Peyer's patch (tissue), 4 donors: ENCODE results near the gene FREM1. TPM values are rescaled to one million over a fixed set of nuclear protein-coding genes. Genes with fewer than 3 reads are reported as not detected.

Experiments used
- DNase-seq, 3 donors: peaks; one replicate each; pipeline ENCODE4 v3.0.0-alpha.2; 2017 to 2019
- H3K27ac ChIP-seq, 4 donors: fragments of 200-600 bp; sonication (generic); one replicate each; pipeline ENCODE4 v1.5.1; 2016 to 2019
- H3K27me3 ChIP-seq, 2 donors: fragments of 200-600 bp; sonication (generic); one replicate each; pipeline ENCODE4 v1.5.1; 2019
- H3K36me3 ChIP-seq, 3 donors: fragments of 200-600 bp; sonication (generic); one replicate each; pipeline ENCODE4 v1.5.1; 2016 to 2019
- H3K4me1 ChIP-seq, 4 donors: fragments of 200-600 bp; sonication (generic); one replicate each; pipeline ENCODE4 v1.5.1; 2016 to 2019
- H3K4me3 ChIP-seq, 4 donors: fragments of 200-600 bp; sonication (generic); 1 replicate in 3 of 4; 2 replicates in 1 of 4; pipeline ENCODE4 v1.5.1; 2016 to 2019; ENCODE audit warnings: mild to moderate bottlenecking in 1 of 4
- H3K9me3 ChIP-seq, 4 donors: fragments of 200-600 bp; sonication (generic); one replicate each; pipeline ENCODE4 v1.5.1; 2016 to 2019; ENCODE audit warnings: mild to moderate bottlenecking in 1 of 4
- CTCF ChIP-seq, 6 experiments: fragments of 450-650 bp in 4 of 6; fragments of 200-600 bp in 2 of 6; sonication (generic) in 1 of 6; IDR thresholded peaks; one replicate each; pipeline ENCODE4 v1.5.1; 2017 to 2019; ENCODE audit warnings: antibody characterized with exemption in 6 of 6, mild to moderate bottlenecking in 3 of 6, moderate library complexity in 1 of 6
- POLR2A ChIP-seq, 2 donors: fragments of 450-650 bp; IDR thresholded peaks; one replicate each; pipeline ENCODE4 v1.5.1; 2017; ENCODE audit warnings: antibody characterized with exemption in 2 of 2, mild to moderate bottlenecking in 2 of 2, moderate library complexity in 2 of 2
- total RNA-seq, 4 donors: library from RNA; depleted of rRNA; stranded (reverse); fragments of >200 nt; gene quantifications; one replicate each; pipeline ENCODE4 v1.1.0, GENCODE V29; 2016

Gene FREM1
- total RNA-seq, 4 donors from 2014 or later: 31.4 to 108 (median 54.0) TPM

GRCh38 chr9:14741369-14741768 is 168.9 kb downstream of the FREM1 start:
- TF ChIP-seq CTCF (IDR thresholded peaks at IDR 0.05): no peak
- TF ChIP-seq POLR2A (IDR thresholded peaks at IDR 0.05): no peak
- no peaks in the 10 kb centered on the region for H3K27me3 ChIP-seq
- H3K36me3 ChIP-seq: peaks cover 0 to 20% (median 0%) of the 10 kb centered on the region in 3 donors

GRCh38 chr9:14733133-14733532 is 177.1 kb downstream of the FREM1 start:
- Histone ChIP-seq H3K4me3 (no peak overlapping the region), H3K36me3 (peaks cover 0 to 15% (median 0%) of the 10 kb centered on the region in 3 donors), H3K4me1 (no peaks in the 10 kb centered on the region), H3K9me3 (no peaks in the 10 kb centered on the region), H3K27ac (no peak overlapping the region), H3K27me3 (no peaks in the 10 kb centered on the region)
- no peak for DNase-seq
- no peak for TF ChIP-seq POLR2A (IDR thresholded peaks at IDR 0.05)
- TF ChIP-seq CTCF (IDR thresholded peaks at IDR 0.05): no peak

More at GRCh38 chr9:14741369-14741768, 168.9 kb downstream of the FREM1 start:
- no peak overlapping the region for H3K27ac ChIP-seq
- H3K9me3 ChIP-seq: no peaks in the 10 kb centered on the region
- H3K4me3 ChIP-seq: no peak overlapping the region
- H3K4me1 ChIP-seq: no peaks in the 10 kb centered on the region
- no peak for DNase-seq

GRCh38 chr9:14731294-14731981 is 178.8 kb downstream of the FREM1 start:
- Histone ChIP-seq H3K9me3 (no peaks in the 10 kb centered on the region), H3K36me3 (peaks cover 0 to 2% (median 0%) of the 10 kb centered on the region in 3 donors), H3K27ac (no peak overlapping the region), H3K4me3 (no peak overlapping the region), H3K27me3 (no peaks in the 10 kb centered on the region), H3K4me1 (no peaks in the 10 kb centered on the region)
- DNase-seq: no peak
- TF ChIP-seq POLR2A (IDR thresholded peaks at IDR 0.05): no peak
- no peak for TF ChIP-seq CTCF (IDR thresholded peaks at IDR 0.05)

GRCh38 chr9:14730461-14730898 is 179.7 kb downstream of the FREM1 start:
- Histone ChIP-seq H3K36me3 (no peaks in the 10 kb centered on the region), H3K9me3 (no peaks in the 10 kb centered on the region), H3K27ac (no peak overlapping the region), H3K4me1 (no peaks in the 10 kb centered on the region), H3K27me3 (no peaks in the 10 kb centered on the region), H3K4me3 (no peak overlapping the region)
- DNase-seq: no peak
- no peak for TF ChIP-seq POLR2A (IDR thresholded peaks at IDR 0.05)
- TF ChIP-seq CTCF (IDR thresholded peaks at IDR 0.05): no peak

- Histone ChIP-seq H3K9me3 (no peaks in the 10 kb centered on the region), H3K36me3 (no peaks in the 10 kb centered on the region)
- TF ChIP-seq POLR2A (IDR thresholded peaks at IDR 0.05) (no peak), CTCF (IDR thresholded peaks at IDR 0.05) (no peak)
These were observed 186.9 kb downstream of the FREM1 start for GRCh38 chr9:14723301-14723700.

More at GRCh38 chr9:14723301-14723700, 186.9 kb downstream of the FREM1 start:
- Histone ChIP-seq H3K4me1 (no peaks in the 10 kb centered on the region), H3K27ac (no peak overlapping the region), H3K4me3 (no peak overlapping the region), H3K27me3 (no peaks in the 10 kb centered on the region)
- DNase-seq: no peak
